GM21390 (cell line): ENCODE measurements around the gene SSTR5.
"Not testable (repeated sequence)": the region's sequence is repeated elsewhere in the genome, so short reads cannot be mapped to it uniquely, and the experiment has no call there.

Source experiments
- ATAC-seq: cut with Tn5 transposase; IDR thresholded peaks from one replicate; pipeline ENCODE4 v1.9.1; 2021; ENCODE audit not compliant: unreplicated experiment

The SSTR5 gene

DNA sequence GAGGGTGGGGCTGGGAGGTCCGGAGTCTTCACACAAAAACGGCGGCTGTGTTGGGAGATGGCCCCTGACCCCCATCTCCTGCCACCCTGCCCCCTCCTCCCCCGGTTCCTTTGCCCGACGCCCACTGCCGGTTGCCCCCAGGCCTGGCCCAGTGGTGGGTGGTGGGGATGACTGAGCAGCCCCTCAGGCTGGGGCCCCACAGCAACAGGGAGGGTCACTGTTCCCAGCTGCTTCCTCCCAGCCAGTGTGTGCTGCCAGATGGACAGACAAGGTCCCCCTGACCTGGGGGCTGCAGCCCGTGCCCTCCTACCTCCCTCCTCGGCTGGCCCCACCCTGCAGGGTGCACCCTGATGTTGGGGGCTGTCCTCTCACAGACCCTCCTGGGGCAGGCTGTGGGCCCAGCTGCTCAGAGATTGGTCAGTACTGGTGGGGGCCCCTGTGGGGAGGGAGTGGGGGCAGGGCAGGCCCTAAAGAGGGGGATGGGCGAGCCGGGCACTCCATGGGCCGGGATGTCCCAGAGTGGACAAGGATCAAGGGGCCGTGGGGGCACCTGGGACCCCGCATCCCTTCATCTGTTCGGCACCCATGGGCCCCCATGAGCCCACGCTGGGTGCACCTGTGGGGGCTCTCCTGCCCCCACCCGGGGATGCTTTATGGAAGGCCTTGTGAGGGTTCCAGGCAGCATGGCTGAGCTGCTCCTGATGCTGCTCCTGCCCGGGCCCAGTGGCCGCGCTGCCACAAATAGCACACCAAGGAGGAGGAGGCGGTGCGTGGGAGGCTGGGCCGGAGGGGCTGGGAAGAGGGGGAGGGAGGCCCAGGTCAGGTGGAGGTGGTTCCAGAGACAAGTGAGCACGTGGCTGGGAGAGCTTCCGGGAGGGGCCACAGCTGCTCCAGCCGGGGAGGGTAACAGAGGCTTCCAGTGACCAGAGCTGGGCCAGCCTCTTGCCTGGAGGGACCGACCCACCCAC, 18.4 kb downstream of the SSTR5 start:
- no peak for ATAC-seq

DNA sequence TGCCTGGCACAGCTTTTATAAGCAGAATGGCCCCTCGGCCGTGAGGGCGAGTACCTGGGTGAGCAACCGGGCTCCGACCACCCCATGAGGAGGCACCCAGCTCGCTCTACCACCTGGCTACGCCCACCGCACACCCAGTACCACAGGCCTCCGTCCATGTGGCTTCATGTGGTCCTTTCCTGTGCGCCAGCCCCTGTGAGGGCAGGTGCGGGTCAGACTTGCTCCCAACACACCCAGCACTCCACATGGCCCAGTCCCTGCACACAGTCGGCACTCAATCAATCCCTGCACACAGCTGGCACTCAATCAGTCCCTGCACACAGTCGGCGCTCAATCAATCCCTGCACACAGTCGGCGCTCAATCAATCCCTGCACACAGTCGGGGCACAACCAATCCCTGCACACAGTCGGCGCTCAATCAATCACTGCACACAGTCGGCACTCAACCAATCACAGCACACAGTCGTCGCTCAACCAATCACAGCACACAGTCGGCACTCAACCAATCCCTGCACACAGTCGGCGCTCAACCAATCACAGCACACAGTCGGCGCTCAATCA, 19.5 kb downstream of the SSTR5 start:
- no peak for ATAC-seq

DNA sequence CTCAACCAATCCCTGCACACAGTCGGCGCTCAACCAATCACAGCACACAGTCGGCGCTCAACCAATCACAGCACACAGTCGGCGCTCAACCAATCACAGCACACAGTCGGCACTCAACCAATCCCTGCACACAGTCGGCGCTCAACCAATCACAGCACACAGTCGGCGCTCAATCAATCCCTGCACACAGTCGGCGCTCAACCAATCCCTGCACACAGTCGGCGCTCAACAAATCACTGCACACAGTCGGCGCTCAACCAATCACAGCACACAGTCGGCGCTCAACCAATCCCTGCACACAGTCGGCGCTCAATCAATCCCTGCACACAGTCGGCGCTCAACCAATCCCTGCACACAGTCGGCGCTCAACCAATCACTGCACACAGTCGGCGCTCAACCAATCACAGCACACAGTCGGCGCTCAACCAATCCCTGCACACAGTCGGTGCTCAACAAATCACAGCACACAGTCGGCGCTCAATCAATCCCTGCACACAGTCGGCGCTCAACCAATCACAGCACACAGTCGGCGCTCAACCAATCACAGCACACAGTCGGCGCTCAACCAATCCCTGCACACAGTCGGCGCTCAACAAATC, 20.2 kb downstream of the SSTR5 start:
- not testable (repeated sequence) for ATAC-seq

DNA sequence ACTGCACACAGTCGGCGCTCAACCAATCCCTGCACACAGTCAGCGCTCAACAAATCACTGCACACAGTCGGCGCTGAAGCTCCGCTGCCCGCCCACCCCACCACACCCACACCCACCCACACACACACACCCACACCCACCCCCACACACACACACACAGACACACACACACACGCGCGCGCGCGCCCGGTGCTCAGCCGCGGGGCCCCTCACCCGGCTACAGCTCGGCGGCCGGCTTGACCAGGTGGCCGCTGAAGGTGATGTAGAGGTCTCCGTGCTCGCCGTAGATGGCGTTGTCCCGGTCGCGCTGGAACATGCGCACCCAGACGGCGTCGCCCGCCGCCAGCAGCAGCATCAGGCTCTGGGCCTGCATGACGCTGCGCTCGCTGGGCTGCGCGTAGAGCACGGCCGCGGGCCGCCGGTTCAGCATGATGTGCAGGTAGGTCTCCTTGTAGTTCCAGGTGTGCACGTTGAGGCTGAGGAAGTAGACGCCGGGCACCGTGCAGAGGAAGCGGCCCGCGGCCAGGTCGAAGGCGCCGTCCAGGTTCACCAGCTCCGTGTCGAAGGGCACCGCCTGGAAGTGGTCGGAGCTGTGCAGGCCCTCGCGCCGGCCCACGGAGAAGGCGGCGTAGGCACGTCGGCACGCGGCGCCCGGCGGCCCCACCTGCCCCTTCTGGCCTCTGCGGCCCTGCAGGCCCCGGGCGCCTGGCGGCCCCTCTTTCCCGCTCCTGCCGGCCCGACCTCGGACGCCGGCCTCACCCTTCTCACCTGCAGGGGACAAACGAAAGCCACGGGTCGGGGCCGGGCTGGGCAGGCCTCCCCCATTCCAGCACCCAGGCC, 21.0 kb downstream of the SSTR5 start:
- ATAC-seq = no peak

DNA sequence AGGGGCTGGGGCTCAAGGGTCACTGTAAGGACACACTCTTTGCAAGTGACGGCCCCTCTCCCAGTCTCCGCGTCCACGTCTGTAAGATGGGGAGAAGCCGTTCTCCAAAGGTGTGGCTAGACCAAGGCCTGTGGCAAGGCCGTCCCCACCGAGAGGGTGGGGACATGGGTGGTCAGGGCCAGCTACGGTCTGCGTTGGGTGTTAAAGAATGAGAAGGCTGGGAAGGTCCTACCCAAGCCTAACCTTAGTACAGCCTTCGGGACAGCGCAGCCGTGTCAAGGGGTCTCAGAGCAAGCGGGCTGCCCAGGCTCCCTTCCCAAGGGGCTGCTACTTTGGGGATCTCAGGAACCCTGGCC, 21.6 kb downstream of the SSTR5 start:
- no peak for ATAC-seq

DNA sequence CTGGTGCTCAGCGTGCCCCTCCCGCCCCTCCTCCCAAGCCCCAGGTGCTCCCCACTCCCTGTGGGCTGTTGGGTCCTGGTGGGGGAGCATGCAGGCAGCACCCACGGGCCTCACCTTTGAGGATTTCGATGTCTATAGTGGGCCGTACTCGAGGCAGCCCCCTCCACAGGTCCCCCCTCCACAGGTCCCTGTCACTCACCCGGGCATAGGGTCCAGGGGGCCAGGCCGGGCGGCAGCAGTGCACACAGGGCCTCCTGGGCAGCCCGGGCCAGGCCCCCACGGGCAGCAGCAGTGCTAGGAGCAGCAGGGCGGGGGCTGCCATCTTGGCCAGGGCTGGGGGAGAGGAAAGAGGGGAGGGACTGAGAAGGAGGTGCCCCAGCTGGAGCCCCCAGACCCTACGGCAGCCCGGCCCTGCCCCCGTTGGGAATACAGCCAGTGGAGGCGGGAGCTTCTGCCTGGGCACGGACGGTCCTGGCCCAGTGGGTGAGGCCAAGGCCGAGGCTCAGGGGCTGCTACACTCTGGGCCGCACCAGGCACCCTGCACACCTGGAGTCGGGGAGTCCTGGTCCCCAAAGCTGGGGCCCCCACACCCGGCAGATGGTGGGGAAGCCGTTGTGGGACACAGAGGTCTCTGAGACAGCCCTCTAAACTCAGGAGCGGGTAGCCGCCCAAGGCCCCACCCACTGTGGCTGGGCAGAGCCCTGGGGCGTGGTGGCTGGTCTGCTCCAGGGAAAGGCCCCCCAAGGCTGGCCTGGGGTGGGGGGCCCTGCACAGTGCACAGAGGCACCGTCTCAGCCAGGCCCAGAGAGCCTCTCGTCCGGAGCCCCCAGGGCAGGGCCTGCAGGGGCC, 22.3 kb downstream of the SSTR5 start:
- no peak for ATAC-seq

DNA sequence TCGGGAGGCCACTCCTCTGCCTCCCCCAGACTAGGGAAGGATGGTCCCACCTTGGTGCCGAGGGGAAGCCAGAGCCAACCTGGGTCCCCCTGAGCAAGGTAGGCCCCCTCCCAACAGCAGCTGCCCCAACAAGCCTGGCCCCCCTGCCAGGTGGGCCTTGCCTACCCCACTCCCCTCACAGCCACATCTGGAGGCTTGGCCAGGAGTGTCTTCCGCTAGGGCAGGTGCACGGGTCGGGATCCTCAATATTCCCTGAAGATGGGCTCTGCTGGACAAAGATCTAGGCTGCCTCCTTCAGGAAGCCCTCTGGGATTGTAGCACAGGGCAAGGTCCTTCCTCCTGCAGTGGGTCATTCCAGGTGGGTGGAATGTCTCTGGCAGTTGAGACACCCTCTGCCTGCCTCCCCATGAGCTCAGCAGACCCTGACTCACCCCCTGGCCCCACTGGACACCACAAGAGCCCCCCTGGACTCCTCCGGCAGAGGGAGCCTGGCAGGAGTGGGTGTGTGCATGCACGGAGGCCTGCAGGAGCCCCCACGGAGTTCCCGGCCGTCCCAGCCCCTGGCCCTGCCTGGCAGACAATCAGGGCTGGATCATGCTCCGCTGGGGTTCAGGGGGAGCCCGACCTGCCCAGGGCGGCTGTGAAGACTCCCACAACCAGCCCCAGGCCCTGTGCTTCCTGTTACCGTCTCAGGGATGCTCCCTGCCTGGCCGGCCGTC, 23.1 kb downstream of the SSTR5 start:
- no peak for ATAC-seq

DNA sequence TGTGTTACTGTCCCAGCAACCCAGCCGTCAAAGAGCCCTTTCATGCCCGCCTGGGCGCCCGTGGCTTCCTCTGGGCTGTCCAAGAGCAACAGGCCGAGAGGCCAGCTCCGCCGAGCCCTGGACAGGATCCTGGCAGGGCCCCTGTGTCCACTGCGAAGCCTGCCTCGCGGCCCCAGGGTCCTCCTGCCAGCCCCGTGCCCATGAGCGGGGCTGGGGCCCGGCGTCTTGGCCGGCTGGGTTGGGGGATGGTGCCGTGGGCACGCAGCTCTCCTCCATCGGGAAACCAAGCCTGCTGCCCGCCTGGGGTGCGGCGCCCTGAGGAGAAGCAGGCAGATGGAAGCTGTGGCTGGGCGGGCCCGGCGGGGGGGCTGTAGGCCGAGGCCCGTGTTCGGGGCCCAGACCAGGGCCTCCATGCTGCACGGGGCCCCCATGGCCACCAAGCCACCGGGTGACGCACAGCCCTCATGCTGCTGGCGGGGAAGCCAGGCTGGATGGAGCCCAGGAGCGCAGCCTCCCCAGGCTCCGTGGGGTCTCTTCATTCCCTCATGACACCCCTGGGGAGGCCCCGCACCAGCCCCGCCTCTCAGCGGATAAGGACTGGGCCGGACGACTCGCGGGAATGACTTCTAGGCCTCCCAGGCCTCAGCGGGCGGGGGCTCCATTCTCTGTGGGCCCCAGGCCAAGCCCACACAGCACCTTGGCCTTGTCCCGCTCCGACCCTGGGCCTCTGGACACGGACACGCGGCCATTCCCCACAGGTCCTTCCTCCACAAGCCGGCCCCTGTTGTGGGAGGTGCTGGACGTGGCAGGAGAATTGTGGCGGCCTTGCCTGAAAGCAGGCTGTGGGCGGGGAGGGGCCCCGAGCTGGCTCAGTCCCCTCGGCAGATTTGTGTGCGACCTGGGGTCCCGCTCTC, 23.9 kb downstream of the SSTR5 start, which contains the start of gene C1QTNF8:
C1QTNF8 (minus strand) TSS at position 76 of the 914 bp plus-strand sequence. CDS start 1,322 bp downstream, outside the sequence.
- ATAC-seq = no peak

DNA sequence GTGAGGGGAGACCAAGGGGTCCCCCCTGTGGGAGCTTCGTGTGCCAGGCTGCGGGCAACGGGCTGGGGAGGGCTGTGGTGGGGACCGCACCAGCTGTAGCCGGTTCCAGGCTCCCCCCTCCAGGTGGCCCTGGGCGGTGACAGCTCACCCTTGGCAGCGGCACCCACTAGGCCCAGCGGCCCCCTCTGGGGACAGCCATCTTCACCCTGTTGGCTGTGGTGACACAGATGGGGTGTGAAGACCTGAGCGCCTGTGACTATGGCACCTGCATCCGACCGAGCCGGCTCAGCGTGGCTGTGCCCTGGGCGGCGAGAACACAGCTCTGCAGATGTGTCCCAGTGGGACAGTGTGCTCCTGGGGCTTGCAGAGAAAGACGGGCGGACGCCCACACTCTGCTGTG, 24.6 kb downstream of the SSTR5 start:
- ATAC-seq = no peak

DNA sequence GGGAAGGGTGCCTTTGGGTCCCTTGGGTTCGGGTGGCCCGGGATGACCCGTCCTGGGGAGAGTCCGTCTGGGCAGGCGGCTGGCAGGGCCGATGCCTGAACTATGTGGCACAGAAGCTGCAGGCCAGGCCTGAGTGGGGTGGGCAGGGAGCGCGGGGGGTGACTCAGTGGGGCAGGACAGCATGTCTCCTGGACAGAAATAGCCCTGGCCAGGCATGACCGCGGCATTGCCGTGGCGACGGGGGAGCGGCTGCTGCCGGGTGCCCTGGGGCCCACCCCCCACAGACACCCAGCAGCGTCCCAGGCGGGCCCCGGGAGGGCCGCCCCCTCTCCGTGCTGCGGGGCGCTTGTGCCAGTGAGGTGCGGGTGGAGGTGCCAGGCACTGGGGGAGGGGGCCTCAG, 25.3 kb downstream of the SSTR5 start:
- ATAC-seq = no peak

DNA sequence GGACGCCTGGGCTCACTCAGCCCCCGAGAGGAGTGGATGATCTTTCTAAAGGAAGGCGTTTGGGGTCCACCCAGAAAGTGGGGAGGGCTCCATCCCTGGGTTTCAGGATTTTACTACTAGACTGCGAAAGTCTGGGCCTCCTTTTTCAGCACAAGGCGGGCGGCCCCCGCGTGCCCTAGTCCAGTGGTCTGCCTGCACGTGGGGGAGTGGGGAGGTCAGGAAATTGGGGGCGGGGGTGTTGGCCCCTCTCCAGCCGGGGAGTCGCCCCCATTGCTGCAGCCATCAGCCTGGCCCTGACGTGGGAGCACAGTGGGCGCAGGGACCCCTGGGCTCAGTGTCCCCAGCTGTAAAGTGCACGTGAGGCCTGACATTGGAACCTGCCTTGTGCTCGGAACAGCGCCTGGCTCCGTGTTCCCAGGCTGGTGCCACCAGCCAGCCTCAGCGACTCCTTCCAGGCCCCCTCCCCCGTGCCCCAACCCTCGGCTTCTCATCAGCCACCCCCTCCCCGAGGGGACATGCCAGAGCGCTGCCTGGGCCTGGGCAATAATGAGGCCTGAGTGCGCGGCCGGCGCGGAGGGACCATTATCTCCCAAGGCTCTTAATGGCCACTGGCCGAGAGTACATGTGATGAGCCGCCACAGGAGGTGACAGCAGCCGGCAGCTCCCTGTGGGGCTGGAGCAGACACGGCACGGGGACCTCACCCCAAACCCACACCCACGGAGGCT, 25.9 kb downstream of the SSTR5 start:
- ATAC-seq = no peak

DNA sequence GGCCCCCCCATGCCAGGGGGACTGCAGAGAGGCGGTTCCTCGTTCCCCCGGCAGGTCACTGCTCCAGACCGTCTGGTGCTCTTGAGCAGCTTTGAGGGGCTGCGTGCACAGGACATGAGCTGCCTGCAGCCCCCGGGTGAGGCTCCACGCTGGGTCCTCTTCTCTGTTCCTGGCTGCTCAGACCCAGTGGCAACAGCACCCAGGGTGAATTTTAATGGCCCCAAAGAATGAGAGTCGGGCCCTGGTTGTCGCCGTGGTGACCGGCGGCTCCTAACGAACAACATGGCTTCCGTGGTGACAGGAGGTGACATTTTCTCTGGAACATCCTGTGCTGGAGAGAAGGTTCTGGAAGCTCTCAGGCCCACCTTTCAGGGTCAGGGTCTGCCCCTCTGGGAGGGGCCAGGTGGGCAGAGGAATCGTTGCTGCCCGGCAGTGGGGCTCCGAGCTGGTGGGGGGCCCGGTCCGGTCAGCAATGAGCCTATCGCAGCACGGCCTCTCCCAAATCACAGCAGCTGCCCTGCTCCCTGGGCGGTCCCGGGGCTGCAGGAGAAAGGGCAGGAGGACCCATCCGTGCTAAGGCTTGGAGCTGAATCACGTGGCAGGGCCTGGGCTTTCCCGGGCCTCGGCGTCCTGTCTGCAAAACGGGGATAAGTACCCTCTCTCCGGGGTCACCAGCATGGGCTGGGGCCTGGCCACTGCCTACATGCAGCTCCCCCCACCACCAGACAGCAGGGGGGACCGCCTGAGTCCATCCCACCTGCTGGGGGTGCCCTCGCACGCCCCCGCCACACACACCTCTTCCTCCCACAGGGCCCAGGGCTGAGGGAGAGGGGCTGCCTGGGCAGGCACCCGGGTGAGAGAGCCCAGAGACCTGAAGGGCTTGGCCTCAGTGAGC, 26.9 kb downstream of the SSTR5 start:
- no peak for ATAC-seq

DNA sequence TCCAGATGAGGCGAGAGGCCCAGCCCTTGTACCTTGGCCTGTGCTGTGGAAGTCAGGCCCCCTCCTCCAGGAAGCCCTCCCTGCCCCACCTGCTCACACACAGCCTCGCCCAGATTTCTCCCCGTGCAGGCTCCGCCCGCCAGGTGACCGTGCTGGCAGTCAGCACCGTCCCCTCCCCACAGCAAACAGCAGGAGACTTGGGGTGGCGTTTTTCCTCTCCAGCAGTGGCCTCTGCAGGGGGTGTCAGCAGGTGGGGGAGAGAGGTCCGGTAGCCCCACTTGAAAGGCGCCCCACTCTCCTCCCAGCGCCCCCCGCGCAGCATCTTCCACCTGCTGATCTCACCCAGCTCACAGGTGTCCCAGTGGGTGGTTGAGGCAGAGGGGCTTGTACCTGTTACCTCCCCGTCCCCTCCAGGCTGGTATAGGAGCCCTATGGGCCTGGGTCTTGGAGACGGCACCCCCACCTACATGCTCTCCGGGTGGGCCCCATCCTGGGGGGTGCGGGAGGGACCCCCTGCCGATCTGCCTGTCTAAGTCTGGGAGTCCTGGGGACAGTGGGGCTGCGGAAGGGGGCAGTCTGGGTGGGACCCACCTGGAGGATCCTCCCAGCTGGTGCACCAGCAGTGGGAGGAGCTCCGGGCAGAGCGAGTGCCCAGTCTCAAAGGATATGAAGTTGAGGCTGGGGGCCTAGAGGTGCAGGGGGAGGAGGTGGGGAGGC, 27.7 kb downstream of the SSTR5 start:
- no peak for ATAC-seq

DNA sequence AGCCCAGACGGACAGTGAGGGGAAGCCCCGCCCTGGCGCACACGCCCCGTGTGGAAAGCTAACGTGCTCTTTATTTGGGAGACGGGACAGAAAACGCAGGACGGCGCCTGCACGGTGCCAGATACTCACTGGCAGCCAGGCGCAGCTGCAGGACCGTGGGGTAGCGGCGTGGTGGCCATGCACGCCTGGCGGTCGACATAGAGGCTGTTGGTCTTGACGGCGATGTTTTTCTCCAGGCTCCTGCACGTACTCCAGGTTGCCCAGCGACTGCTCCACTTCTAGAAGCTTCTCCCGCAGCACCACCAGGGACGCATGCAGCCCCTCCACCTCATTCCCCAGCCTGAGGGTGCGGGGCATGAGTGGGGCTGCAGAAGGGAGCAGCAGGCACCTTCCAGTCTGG, 28.6 kb downstream of the SSTR5 start:
- ATAC-seq = no peak

DNA sequence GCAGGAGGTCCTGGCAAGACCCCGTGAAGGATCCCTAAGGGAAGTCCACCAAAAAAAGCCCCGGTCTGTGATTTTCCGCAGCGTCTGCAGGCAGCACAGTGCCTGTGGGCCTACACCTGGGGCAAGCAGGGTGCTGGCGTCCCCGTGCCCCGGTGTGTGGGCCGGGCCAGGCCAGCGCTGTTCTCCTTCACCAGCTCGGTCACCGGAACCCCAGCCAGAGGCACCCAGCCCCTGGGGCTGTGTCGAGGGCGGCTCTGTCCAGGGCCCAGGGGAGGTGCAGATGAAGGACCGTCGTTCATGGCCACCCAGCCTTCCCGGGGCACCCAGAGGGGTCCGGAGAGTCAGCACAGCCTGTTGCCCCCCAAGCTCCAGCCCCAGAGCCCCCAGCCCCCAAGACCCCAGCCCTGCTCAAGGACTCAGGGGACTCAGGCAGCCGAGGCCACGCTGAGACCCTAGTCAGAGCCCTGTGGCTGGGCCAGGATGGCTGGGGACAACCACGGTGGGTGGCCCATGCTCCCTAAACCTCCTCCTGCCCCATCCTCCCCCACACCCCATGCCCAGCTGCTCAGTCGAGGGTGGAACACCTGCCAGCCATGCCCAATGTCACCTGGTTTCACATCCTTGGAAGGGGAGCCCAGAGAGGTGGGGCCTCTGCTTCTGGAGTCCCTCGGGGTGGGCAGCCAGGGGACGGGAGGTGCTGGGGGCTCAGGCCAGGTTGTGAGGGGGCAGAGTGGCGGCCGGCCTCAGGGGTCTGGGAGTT, 29.2 kb downstream of the SSTR5 start:
- no peak for ATAC-seq

DNA sequence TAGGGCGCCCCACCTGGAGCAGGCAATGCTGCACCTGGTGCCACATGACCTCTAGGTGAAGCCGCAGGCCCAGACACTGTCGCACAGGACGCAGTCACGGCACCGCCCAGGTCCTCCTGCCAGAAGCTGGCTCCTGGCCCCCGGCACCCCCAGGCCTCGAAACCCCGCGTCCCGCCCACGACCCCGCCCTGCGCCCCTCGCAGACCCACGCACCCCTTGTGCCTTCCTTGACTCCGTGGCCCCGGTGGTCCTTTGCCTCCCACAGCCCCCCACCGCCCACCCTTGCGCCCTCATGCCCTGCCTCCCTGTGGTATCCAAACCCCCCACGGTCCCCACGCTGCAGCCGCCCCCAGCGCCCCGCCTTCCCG, 29.8 kb downstream of the SSTR5 start:
- ATAC-seq = no peak
